Trophoblast cell (in vitro differentiated cells and primary cell): ENCODE measurements around the gene GSN.

ENCODE experiments used
- DNase-seq, 2 donors: peaks; one replicate each; pipeline ENCODE4 v3.0.0-alpha.2; 2016
- H2AFZ ChIP-seq: 2 replicates; pipeline ENCODE4 v1.6.1; 2013; ENCODE audit warnings: low read length, moderate library complexity, mild to moderate bottlenecking; ENCODE audit not compliant: insufficient read depth, poor library complexity
- H2AK5ac ChIP-seq: 2 replicates; pipeline ENCODE4 v1.6.1; 2013; ENCODE audit warnings: mild to moderate bottlenecking, low read length
- H2BK120ac ChIP-seq: 2 replicates; pipeline ENCODE4 v1.6.1; 2013; ENCODE audit warnings: low read length, mild to moderate bottlenecking, moderate library complexity; ENCODE audit not compliant: insufficient read depth, poor library complexity
- H2BK12ac ChIP-seq: 2 replicates; pipeline ENCODE4 v1.6.1; 2013; ENCODE audit warnings: mild to moderate bottlenecking, low read length, moderate library complexity
- H2BK5ac ChIP-seq: 2 replicates; pipeline ENCODE4 v1.6.1; 2013; ENCODE audit warnings: low read length, low read depth, moderate library complexity, mild to moderate bottlenecking; ENCODE audit not compliant: poor library complexity
- H3K14ac ChIP-seq: 2 replicates; pipeline ENCODE4 v1.6.1; 2013; ENCODE audit warnings: mild to moderate bottlenecking, low read length
- H3K18ac ChIP-seq: 2 replicates; pipeline ENCODE4 v1.6.1; 2013; ENCODE audit warnings: mild to moderate bottlenecking, low read length
- H3K23ac ChIP-seq: 2 replicates; pipeline ENCODE4 v1.6.1; 2013; ENCODE audit warnings: low read length
- H3K27ac ChIP-seq: 2 replicates; pipeline ENCODE4 v1.5.1; 2013; ENCODE audit warnings: low read depth, mild to moderate bottlenecking, inconsistent platforms, low read length, moderate library complexity
- H3K27me3 ChIP-seq: 2 replicates; pipeline ENCODE4 v1.6.1; 2013; ENCODE audit warnings: inconsistent platforms, mild to moderate bottlenecking, low read length, moderate library complexity; ENCODE audit not compliant: insufficient read depth
- H3K36me3 ChIP-seq, 2 experiments: 1 replicate in 1 of 2; 2 replicates in 1 of 2; pipeline ENCODE4 v1.6.1; 2013; ENCODE audit warnings: low read length in 2 of 2, mild to moderate bottlenecking in 2 of 2, moderate library complexity in 1 of 2; ENCODE audit not compliant: insufficient read depth in 2 of 2, control insufficient read depth in 1 of 2
- H3K4ac ChIP-seq: 2 replicates; pipeline ENCODE4 v1.6.1; 2013; ENCODE audit warnings: low read depth, mild to moderate bottlenecking, low read length, moderate library complexity
- H3K4me1 ChIP-seq, 2 experiments: 1 replicate in 1 of 2; 2 replicates in 1 of 2; pipeline ENCODE4 v1.6.1; 2013; ENCODE audit warnings: low read length in 2 of 2, mild to moderate bottlenecking in 2 of 2, moderate library complexity in 1 of 2; ENCODE audit not compliant: insufficient read depth in 2 of 2, control insufficient read depth in 1 of 2
- H3K4me2 ChIP-seq: 2 replicates; pipeline ENCODE4 v1.6.1; 2013; ENCODE audit warnings: inconsistent platforms, mild to moderate bottlenecking, low read length, moderate library complexity
- H3K4me3 ChIP-seq: 2 replicates; pipeline ENCODE4 v1.5.1; 2013; ENCODE audit warnings: mild to moderate bottlenecking, low read depth, low read length, inconsistent platforms
- H3K79me1 ChIP-seq: one replicate; pipeline ENCODE4 v1.6.1; 2013; ENCODE audit warnings: low read length
- H3K79me2 ChIP-seq: 2 replicates; pipeline ENCODE4 v1.6.1; 2013; ENCODE audit warnings: low read length, mild to moderate bottlenecking; ENCODE audit not compliant: control insufficient read depth, insufficient read depth, poor library complexity
- H3K9ac ChIP-seq: 2 replicates; pipeline ENCODE4 v1.6.1; 2013; ENCODE audit warnings: mild to moderate bottlenecking, low read length
- H3K9me3 ChIP-seq: 2 replicates; pipeline ENCODE4 v1.6.1; 2013; ENCODE audit warnings: low read depth, mild to moderate bottlenecking, control low read depth, inconsistent platforms, low read length; ENCODE audit not compliant: insufficient read depth
- H4K12ac ChIP-seq: 2 replicates; pipeline ENCODE4 v1.6.1; 2013; ENCODE audit warnings: low read depth, mild to moderate bottlenecking, low read length, moderate library complexity
- H4K8ac ChIP-seq: 2 replicates; pipeline ENCODE4 v1.6.1; 2013; ENCODE audit warnings: low read depth, mild to moderate bottlenecking, low read length, moderate library complexity
- H4K91ac ChIP-seq: one replicate; pipeline ENCODE4 v1.6.1; 2013; ENCODE audit warnings: low read depth, mild to moderate bottlenecking, low read length, moderate library complexity
- WGBS: extraction: QIAGEN DNeasy Blood & Tissue Kit; methylation state at CpG from one replicate; pipeline ENCODE4 v1.1.7; 2013; ENCODE audit warnings: missing lambda C conversion rate; ENCODE audit not compliant: insufficient read length, insufficient coverage; ENCODE audit errors: extremely low coverage; 5-methylcytosine and 5-hydroxymethylcytosine counted together

GSN gene

DNA sequence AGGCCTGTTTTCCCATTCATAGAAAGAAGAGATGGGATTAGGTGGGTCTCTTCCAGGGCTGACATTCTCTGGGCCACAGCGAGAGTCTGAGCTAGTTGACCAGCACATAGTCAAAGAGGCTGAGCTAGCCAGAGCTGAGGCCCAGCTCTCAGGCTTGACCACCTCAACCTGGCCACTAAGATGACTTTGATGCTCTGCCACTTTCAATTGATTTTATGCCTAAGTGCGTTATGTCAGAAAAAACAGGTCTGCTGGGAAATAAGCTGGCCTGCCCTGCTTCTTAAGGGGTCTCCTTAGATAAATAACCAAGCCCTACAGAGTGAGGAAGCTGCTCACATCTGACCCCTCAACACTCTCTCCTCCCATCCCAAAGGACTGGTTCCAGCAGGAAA is 46.3 kb upstream of the GSN start:
- Histone ChIP-seq H3K79me2 (no peaks in the 10 kb centered on the region), H3K4ac (no peak overlapping the region), H4K12ac (no peak overlapping the region), H2AK5ac (no peak overlapping the region), H3K4me2 (no peak overlapping the region), H3K4me3 (no peak overlapping the region), H3K9ac (no peak overlapping the region), H2BK120ac (no peak overlapping the region), H2AFZ (no peak overlapping the region), H3K36me3 (no peaks in the 10 kb centered on the region), H3K23ac (no peak overlapping the region), H4K91ac (no peak overlapping the region), H2BK12ac (no peak overlapping the region), H3K9me3 (no peaks in the 10 kb centered on the region), H3K18ac (no peak overlapping the region), H4K8ac (no peak overlapping the region), H2BK5ac (no peak overlapping the region), H3K14ac (no peak overlapping the region), H3K4me1 (peaks cover 0 to 3% of the 10 kb centered on the region in 2 experiments), H3K79me1 (no peaks in the 10 kb centered on the region), H3K27ac (no peak overlapping the region), H3K27me3 (no peaks in the 10 kb centered on the region)
- DNase-seq: no peak
- no CpG with 5 or more reads among the region's 2 CpGs for WGBS

- H3K4me1 ChIP-seq: peaks cover 0 to 3% of the 10 kb centered on the region in 2 experiments
- H2BK12ac ChIP-seq: no peak overlapping the region
- H2AK5ac ChIP-seq: no peak overlapping the region
- no peak overlapping the region for H3K9ac ChIP-seq
- no peak overlapping the region for H2BK5ac ChIP-seq
- H3K4me2 ChIP-seq: no peak overlapping the region
- peak overlapping the region; percentile 58 for H3K4me3 ChIP-seq
- H4K8ac ChIP-seq: no peak overlapping the region
- H3K23ac ChIP-seq: no peak overlapping the region
- H3K79me1 ChIP-seq: no peaks in the 10 kb centered on the region
- H3K27me3 ChIP-seq: no peaks in the 10 kb centered on the region
- no peak overlapping the region for H3K4ac ChIP-seq
- H3K9me3 ChIP-seq: no peaks in the 10 kb centered on the region
- no peak overlapping the region for H2AFZ ChIP-seq
- no peak overlapping the region for H4K12ac ChIP-seq
- H3K18ac ChIP-seq: no peak overlapping the region
- H3K79me2 ChIP-seq: no peaks in the 10 kb centered on the region
- peak; percentile 98 to 99 for DNase-seq
- 100% methylated on average over 1 of the region's 12 CpGs for WGBS
- H2BK120ac ChIP-seq: no peak overlapping the region
- no peaks in the 10 kb centered on the region for H3K36me3 ChIP-seq
- no peak overlapping the region for H3K27ac ChIP-seq
- H3K14ac ChIP-seq: no peak overlapping the region
- H4K91ac ChIP-seq: no peak overlapping the region
Observed at GRCh38 chr9:121222524-121223171, 45.3 kb upstream of the GSN start.

DNA sequence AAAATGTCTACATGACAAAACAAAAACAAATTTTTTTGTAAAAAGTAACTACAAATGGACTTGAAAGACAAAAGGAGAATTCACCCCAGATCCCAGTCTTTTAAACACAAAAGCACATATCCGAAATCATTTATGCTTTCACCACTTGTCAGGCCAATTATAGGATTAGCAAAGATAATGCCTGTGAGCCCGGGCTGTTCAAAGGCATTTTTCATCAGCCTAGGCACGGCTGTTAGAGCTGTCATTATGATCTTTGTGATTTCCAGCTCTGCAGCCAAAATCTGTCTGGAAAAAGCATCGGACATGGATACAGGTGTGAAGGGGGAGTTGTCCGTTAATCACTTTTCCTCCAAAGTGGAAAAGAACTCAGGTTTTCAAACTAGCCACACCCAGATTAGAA is 42.7 kb upstream of the GSN start:
- no peak overlapping the region for H3K9ac ChIP-seq
- no peak overlapping the region for H2BK5ac ChIP-seq
- no peak overlapping the region for H3K4me2 ChIP-seq
- H3K27me3 ChIP-seq: no peaks in the 10 kb centered on the region
- H2BK12ac ChIP-seq: no peak overlapping the region
- H3K4me1 ChIP-seq: peaks cover 0 to 3% of the 10 kb centered on the region in 2 experiments
- H3K79me1 ChIP-seq: no peaks in the 10 kb centered on the region
- no peak overlapping the region for H2BK120ac ChIP-seq
- no peak overlapping the region for H4K12ac ChIP-seq
- no peak overlapping the region for H2AK5ac ChIP-seq
- no peaks in the 10 kb centered on the region for H3K79me2 ChIP-seq
- H4K8ac ChIP-seq: no peak overlapping the region
- no peak overlapping the region for H3K14ac ChIP-seq
- no peak overlapping the region for H3K4me3 ChIP-seq
- H3K23ac ChIP-seq: no peak overlapping the region
- no peak overlapping the region for H2AFZ ChIP-seq
- H3K36me3 ChIP-seq: no peaks in the 10 kb centered on the region
- no peak overlapping the region for H4K91ac ChIP-seq
- WGBS: no CpG with 5 or more reads among the region's 5 CpGs
- no peaks in the 10 kb centered on the region for H3K9me3 ChIP-seq
- H3K4ac ChIP-seq: no peak overlapping the region
- no peak overlapping the region for H3K18ac ChIP-seq
- no peak for DNase-seq
- no peak overlapping the region for H3K27ac ChIP-seq

DNA sequence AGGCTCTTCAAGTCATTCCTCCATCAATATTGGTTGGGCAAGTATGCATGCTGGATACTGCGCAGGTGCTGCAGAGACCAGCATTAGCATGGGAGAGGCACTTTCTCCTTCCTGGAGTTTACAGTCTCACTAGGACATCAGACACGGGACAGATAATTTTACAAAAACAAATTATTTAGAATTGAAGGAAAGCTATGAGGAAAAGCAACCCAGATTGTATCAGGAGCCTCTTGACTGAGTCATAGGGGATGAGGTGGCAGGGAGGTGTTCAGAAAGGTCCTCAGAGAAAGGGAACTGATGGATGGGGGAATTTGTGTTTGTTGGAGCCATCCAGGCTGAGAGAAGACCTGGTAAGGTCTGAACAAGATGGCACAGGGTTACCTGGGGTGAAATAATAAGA is 41.8 kb upstream of the GSN start:
- Histone ChIP-seq H2BK5ac (no peak overlapping the region), H3K36me3 (no peaks in the 10 kb centered on the region), H4K12ac (no peak overlapping the region), H3K23ac (no peak overlapping the region), H3K27me3 (no peaks in the 10 kb centered on the region), H3K79me1 (no peaks in the 10 kb centered on the region), H4K91ac (no peak overlapping the region), H2AFZ (no peak overlapping the region), H3K27ac (no peak overlapping the region), H3K9ac (no peak overlapping the region), H3K9me3 (no peaks in the 10 kb centered on the region), H3K4me1 (peaks cover 0 to 3% of the 10 kb centered on the region in 2 experiments), H3K79me2 (no peaks in the 10 kb centered on the region), H3K18ac (no peak overlapping the region), H2BK12ac (no peak overlapping the region), H3K4me3 (no peak overlapping the region), H3K14ac (no peak overlapping the region), H2BK120ac (no peak overlapping the region), H2AK5ac (no peak overlapping the region), H3K4me2 (no peak overlapping the region), H4K8ac (no peak overlapping the region), H3K4ac (no peak overlapping the region)
- peak in 1 of 2 donors; percentile 56 for DNase-seq
- no CpG with 5 or more reads among the region's 2 CpGs for WGBS
